ENCODE data around the gene USP48. TPM values are rescaled to one million over a fixed set of nuclear protein-coding genes. Genes with fewer than 3 reads are reported as not detected.
"Not testable (repeated sequence)": the region's sequence is repeated elsewhere in the genome, so short reads cannot be mapped to it uniquely, and the experiment has no call there.

The USP48 gene
- total RNA-seq, 1 donor from 2014 or later: 26.1 TPM

- no peak overlapping the region for H3K4me3 ChIP-seq (ENCODE audit: low read depth, low read length)
- TF ChIP-seq, protein P1, sequence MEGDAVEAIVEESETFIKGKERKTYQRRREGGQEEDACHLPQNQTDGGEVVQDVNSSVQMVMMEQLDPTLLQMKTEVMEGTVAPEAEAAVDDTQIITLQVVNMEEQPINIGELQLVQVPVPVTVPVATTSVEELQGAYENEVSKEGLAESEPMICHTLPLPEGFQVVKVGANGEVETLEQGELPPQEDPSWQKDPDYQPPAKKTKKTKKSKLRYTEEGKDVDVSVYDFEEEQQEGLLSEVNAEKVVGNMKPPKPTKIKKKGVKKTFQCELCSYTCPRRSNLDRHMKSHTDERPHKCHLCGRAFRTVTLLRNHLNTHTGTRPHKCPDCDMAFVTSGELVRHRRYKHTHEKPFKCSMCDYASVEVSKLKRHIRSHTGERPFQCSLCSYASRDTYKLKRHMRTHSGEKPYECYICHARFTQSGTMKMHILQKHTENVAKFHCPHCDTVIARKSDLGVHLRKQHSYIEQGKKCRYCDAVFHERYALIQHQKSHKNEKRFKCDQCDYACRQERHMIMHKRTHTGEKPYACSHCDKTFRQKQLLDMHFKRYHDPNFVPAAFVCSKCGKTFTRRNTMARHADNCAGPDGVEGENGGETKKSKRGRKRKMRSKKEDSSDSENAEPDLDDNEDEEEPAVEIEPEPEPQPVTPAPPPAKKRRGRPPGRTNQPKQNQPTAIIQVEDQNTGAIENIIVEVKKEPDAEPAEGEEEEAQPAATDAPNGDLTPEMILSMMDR (IDR thresholded peaks at IDR 0.05; ENCODE audit: insufficient read depth, low read length, poor library complexity, severe bottlenecking): no peak
- no peaks in the 10 kb centered on the region for H3K36me3 ChIP-seq (ENCODE audit: control insufficient read depth, insufficient read depth, low read length)
- DNase-seq (ENCODE audit: low read depth): peak; percentile 51
- no peaks in the 10 kb centered on the region for H3K27me3 ChIP-seq (ENCODE audit: control insufficient read depth, insufficient read depth, low read length)
Measured at GRCh38 chr1:21634806-21635535, 148.0 kb downstream of the USP48 start.

- no peak for DNase-seq (ENCODE audit: low read depth)
- no peak overlapping the region for H3K4me3 ChIP-seq (ENCODE audit: low read depth, low read length)
- TF ChIP-seq, protein P1 (IDR thresholded peaks at IDR 0.05; ENCODE audit: insufficient read depth, low read length, poor library complexity, severe bottlenecking): no peak
Measured at GRCh38 chr1:21633992-21634805, 148.8 kb downstream of the USP48 start.

DNA sequence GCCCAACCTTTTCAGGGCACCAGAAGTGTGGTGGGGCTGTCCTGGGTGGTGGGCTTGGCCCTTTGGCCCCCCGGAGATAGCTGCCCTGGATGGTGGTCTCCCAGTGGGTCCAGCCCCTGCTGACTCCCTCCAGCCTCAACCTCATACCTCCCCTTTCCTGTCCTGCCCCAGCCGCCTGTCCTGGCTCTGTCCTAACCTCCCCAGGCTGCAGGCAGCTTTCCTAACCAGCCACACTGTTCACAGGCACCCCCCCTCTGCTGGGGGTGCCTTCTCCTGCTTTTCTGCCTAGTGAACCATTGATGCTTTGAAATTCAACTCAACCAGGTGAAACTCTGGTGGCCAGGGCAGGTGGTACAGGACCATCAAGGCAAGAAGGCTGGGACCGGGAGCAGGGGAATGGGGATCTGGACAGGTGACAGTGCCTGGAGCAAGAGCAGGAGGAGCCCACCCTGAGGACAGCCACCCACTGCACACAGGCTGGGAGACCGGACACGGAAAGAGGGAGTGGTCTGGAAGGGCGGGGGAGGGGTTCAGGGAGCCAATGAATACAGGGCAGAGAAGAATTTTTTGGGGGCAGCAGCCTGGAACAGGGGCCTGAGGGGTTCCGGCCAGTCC, 149.7 kb downstream of the USP48 start:
- TF ChIP-seq, protein P1 (IDR thresholded peaks at IDR 0.05; ENCODE audit: insufficient read depth, low read length, poor library complexity, severe bottlenecking): no peak
- Histone ChIP-seq H3K36me3 (ENCODE audit: control insufficient read depth, insufficient read depth, low read length) (no peaks in the 10 kb centered on the region), H3K4me3 (ENCODE audit: low read depth, low read length) (no peak overlapping the region), H3K27me3 (ENCODE audit: control insufficient read depth, insufficient read depth, low read length) (peaks cover 3% of the 10 kb centered on the region)
- DNase-seq (ENCODE audit: low read depth): no peak

More at GRCh38 chr1:21633992-21634805, 148.8 kb downstream of the USP48 start:
- Histone ChIP-seq H3K36me3 (ENCODE audit: control insufficient read depth, insufficient read depth, low read length) (no peaks in the 10 kb centered on the region), H3K27me3 (ENCODE audit: control insufficient read depth, insufficient read depth, low read length) (peaks cover 3% of the 10 kb centered on the region)

DNA sequence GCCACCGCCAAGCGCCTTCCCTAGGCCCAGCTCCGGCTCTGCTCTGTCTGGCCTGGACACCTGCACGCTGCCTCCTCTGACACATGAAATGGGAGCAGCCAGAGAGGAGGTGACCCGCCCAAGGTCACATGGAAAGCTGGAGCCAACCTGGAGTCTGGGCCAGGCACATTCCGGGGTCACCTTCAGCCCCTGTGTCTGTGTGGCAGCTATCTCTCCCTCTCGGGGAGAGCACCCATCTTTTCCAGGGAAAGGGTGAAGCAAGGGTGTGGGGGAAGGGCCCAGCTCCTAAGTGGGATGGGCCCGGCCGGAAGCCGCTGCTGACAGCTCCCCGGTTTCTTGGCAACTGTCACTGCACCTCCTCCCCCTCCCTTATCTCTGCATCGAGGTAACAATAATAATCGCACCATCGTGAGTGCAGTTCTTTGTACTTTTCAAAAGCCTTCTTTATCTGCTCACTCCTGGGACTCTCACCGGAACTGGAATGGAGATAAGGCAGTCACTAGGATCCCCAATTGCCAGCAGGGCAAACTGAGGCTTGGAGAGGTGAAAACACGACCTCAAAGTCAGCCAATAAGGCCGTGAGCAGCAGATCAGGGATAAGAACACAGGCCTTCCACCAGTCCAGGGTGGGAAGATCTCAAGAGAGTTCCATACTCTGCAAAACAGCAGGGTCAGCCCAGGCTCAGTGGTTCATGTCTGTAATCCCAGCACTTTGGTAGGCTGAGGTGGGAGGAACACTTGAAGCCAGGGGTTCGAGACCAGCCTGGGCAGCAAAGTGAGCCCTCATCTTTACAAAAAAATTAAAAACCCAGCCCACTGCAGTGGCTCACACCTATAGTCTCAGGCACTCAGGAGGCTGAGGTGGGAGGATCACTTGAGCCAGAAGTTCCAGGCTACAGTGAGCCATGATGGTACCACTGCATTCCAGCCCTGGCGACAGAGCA, 150.7 kb downstream of the USP48 start:
- no peak for DNase-seq (ENCODE audit: low read depth)
- no peaks in the 10 kb centered on the region for H3K36me3 ChIP-seq (ENCODE audit: control insufficient read depth, insufficient read depth, low read length)
- H3K4me3 ChIP-seq (ENCODE audit: low read depth, low read length): no peak overlapping the region
- peaks cover 3% of the 10 kb centered on the region for H3K27me3 ChIP-seq (ENCODE audit: control insufficient read depth, insufficient read depth, low read length)
- TF ChIP-seq, protein P1 (IDR thresholded peaks at IDR 0.05; ENCODE audit: insufficient read depth, low read length, poor library complexity, severe bottlenecking): no peak

- H3K4me3 ChIP-seq (ENCODE audit: low read depth, low read length); H3K36me3 ChIP-seq (ENCODE audit: control insufficient read depth, insufficient read depth, low read length); H3K27me3 ChIP-seq (ENCODE audit: control insufficient read depth, insufficient read depth, low read length); DNase-seq (ENCODE audit: low read depth): not testable (repeated sequence)
Measured at GRCh38 chr1:21631590-21631943, 151.4 kb downstream of the USP48 start.

Measured in kidney epithelial cell (primary cell).